Activated naive CD8-positive, alpha-beta T cell treated with anti-CD3 and anti-CD28 coated beads, Interleukin-2, amount 50 U/mL, for 24 hours (primary cell): ENCODE measurements around the gene TFAP2A.

ENCODE experiments used
- ATAC-seq: fragments of 150-1000 bp; cut with Tn5 transposase; one replicate; pipeline ENCODE4 v1.10.0; 2021
- DNase-seq: peaks from one replicate; pipeline ENCODE4 v3.0.0; 2021
- H3K27ac Mint-ChIP-seq: one replicate; pipeline ENCODE4 v1.8.0; 2021; ENCODE audit warnings: mild to moderate bottlenecking, mixed read lengths
- H3K27me3 Mint-ChIP-seq: one replicate; pipeline ENCODE4 v1.8.0; 2021; ENCODE audit warnings: mixed read lengths
- H3K36me3 Mint-ChIP-seq: one replicate; pipeline ENCODE4 v1.8.0; 2021; ENCODE audit warnings: low read depth, mixed read lengths
- H3K4me1 Mint-ChIP-seq: one replicate; pipeline ENCODE4 v1.8.0; 2021; ENCODE audit warnings: mixed read lengths
- H3K4me3 Mint-ChIP-seq: one replicate; pipeline ENCODE4 v1.8.0; 2021; ENCODE audit warnings: mild to moderate bottlenecking, moderate library complexity, mixed read lengths
- H3K9me3 Mint-ChIP-seq: one replicate; pipeline ENCODE4 v1.8.0; 2021; ENCODE audit warnings: mixed read lengths

TFAP2A gene

GRCh38 chr6:10411971-10412460 is 2.9 kb downstream of the TFAP2A start:
- H3K27me3 Mint-ChIP-seq = peaks cover 90% of the 10 kb centered on the region
- peaks cover 46% of the 10 kb centered on the region for H3K4me1 Mint-ChIP-seq
- ATAC-seq = peak; percentile 69
- H3K4me3 Mint-ChIP-seq = peak overlapping the region; percentile 83
- peaks cover 17% of the 10 kb centered on the region for H3K9me3 Mint-ChIP-seq
- peak overlapping the region; percentile 76 for H3K27ac Mint-ChIP-seq
- peaks cover 19% of the 10 kb centered on the region for H3K36me3 Mint-ChIP-seq
- DNase-seq = peak; percentile 35

- Mint-ChIP-seq H3K36me3 (peaks cover 19% of the 10 kb centered on the region), H3K9me3 (peaks cover 17% of the 10 kb centered on the region), H3K27me3 (peaks cover 89% of the 10 kb centered on the region), H3K4me1 (peaks cover 45% of the 10 kb centered on the region), H3K27ac (peak overlapping the region; percentile 76), H3K4me3 (peak overlapping the region; percentile 83)
- DNase-seq (no peak), ATAC-seq (no peak)
Observed at GRCh38 chr6:10411131-10411970, 3.5 kb downstream of the TFAP2A start.

GRCh38 chr6:10410207-10411050 is 4.4 kb downstream of the TFAP2A start:
- Mint-ChIP-seq H3K4me3 (peak overlapping the region; percentile 51), H3K27me3 (peaks cover 87% of the 10 kb centered on the region), H3K36me3 (peaks cover 21% of the 10 kb centered on the region), H3K4me1 (peaks cover 43% of the 10 kb centered on the region), H3K9me3 (peaks cover 25% of the 10 kb centered on the region), H3K27ac (peak overlapping the region; percentile 6)
- ATAC-seq (no peak), DNase-seq (no peak)

- Mint-ChIP-seq H3K36me3 (peaks cover 23% of the 10 kb centered on the region), H3K27ac (peak overlapping the region; percentile 28)
Observed at GRCh38 chr6:10409731-10410206, 5.1 kb downstream of the TFAP2A start.

GRCh38 chr6:10409233-10409721 is 5.6 kb downstream of the TFAP2A start:
- DNase-seq (no peak), ATAC-seq (no peak)
- Mint-ChIP-seq H3K36me3 (peaks cover 24% of the 10 kb centered on the region), H3K4me1 (peaks cover 43% of the 10 kb centered on the region), H3K9me3 (peaks cover 28% of the 10 kb centered on the region), H3K27me3 (peaks cover 82% of the 10 kb centered on the region), H3K4me3 (no peak overlapping the region), H3K27ac (peak overlapping the region; percentile 28)

More at GRCh38 chr6:10409731-10410206, 5.1 kb downstream of the TFAP2A start:
- Mint-ChIP-seq H3K27me3 (peaks cover 85% of the 10 kb centered on the region), H3K4me3 (no peak overlapping the region), H3K4me1 (peaks cover 43% of the 10 kb centered on the region), H3K9me3 (peaks cover 28% of the 10 kb centered on the region)
- DNase-seq (no peak), ATAC-seq (no peak)

GRCh38 chr6:10408457-10408856 is 6.4 kb downstream of the TFAP2A start:
- H3K4me3 Mint-ChIP-seq = no peak overlapping the region
- H3K36me3 Mint-ChIP-seq = peaks cover 23% of the 10 kb centered on the region
- H3K9me3 Mint-ChIP-seq = peaks cover 28% of the 10 kb centered on the region
- no peak for DNase-seq
- H3K27ac Mint-ChIP-seq = no peak overlapping the region
- peaks cover 40% of the 10 kb centered on the region for H3K4me1 Mint-ChIP-seq
- no peak for ATAC-seq
- peaks cover 77% of the 10 kb centered on the region for H3K27me3 Mint-ChIP-seq

GRCh38 chr6:10407674-10408054 is 7.2 kb downstream of the TFAP2A start:
- H3K9me3 Mint-ChIP-seq = peaks cover 29% of the 10 kb centered on the region

GRCh38 chr6:10407018-10407673 is 7.7 kb downstream of the TFAP2A start:
- Mint-ChIP-seq H3K36me3 (peaks cover 22% of the 10 kb centered on the region), H3K27me3 (peaks cover 82% of the 10 kb centered on the region), H3K4me3 (no peak overlapping the region), H3K27ac (no peak overlapping the region), H3K9me3 (peaks cover 34% of the 10 kb centered on the region), H3K4me1 (peaks cover 38% of the 10 kb centered on the region)
- ATAC-seq = no peak
- no peak for DNase-seq

More at GRCh38 chr6:10407674-10408054, 7.2 kb downstream of the TFAP2A start:
- peaks cover 22% of the 10 kb centered on the region for H3K36me3 Mint-ChIP-seq
- peaks cover 78% of the 10 kb centered on the region for H3K27me3 Mint-ChIP-seq
- ATAC-seq (no peak), DNase-seq (no peak)
- H3K4me1 Mint-ChIP-seq = peaks cover 39% of the 10 kb centered on the region
- H3K4me3 Mint-ChIP-seq = no peak overlapping the region
- H3K27ac Mint-ChIP-seq = no peak overlapping the region

- Mint-ChIP-seq H3K4me1 (peaks cover 32% of the 10 kb centered on the region), H3K9me3 (peaks cover 40% of the 10 kb centered on the region), H3K27ac (no peak overlapping the region), H3K36me3 (peaks cover 22% of the 10 kb centered on the region), H3K27me3 (peaks cover 82% of the 10 kb centered on the region), H3K4me3 (no peak overlapping the region)
- DNase-seq (no peak), ATAC-seq (no peak)
Observed at GRCh38 chr6:10406556-10406955, 8.3 kb downstream of the TFAP2A start.

GRCh38 chr6:10405513-10405900 is 9.4 kb downstream of the TFAP2A start:
- peaks cover 15% of the 10 kb centered on the region for H3K36me3 Mint-ChIP-seq
- H3K9me3 Mint-ChIP-seq = peaks cover 40% of the 10 kb centered on the region
- H3K4me3 Mint-ChIP-seq = peak overlapping the region; percentile 77
- DNase-seq (no peak), ATAC-seq (no peak)
- H3K27ac Mint-ChIP-seq = no peak overlapping the region
- H3K4me1 Mint-ChIP-seq = peaks cover 26% of the 10 kb centered on the region
- peaks cover 78% of the 10 kb centered on the region for H3K27me3 Mint-ChIP-seq

- Mint-ChIP-seq H3K27me3 (peaks cover 78% of the 10 kb centered on the region), H3K36me3 (peaks cover 11% of the 10 kb centered on the region), H3K27ac (no peak overlapping the region), H3K4me3 (peak overlapping the region; percentile 77), H3K9me3 (peaks cover 42% of the 10 kb centered on the region), H3K4me1 (peaks cover 20% of the 10 kb centered on the region)
- DNase-seq (no peak), ATAC-seq (no peak)
Observed at GRCh38 chr6:10404799-10405512, 9.9 kb downstream of the TFAP2A start.

- H3K9me3 Mint-ChIP-seq = peaks cover 40% of the 10 kb centered on the region
- ATAC-seq (peak; percentile 98), DNase-seq (peak; percentile 85)
- H3K27ac Mint-ChIP-seq = peak overlapping the region; percentile 75
- H3K4me3 Mint-ChIP-seq = peak overlapping the region; percentile 77
- peaks cover 6% of the 10 kb centered on the region for H3K36me3 Mint-ChIP-seq
- peaks cover 78% of the 10 kb centered on the region for H3K27me3 Mint-ChIP-seq
- peaks cover 16% of the 10 kb centered on the region for H3K4me1 Mint-ChIP-seq
Observed at GRCh38 chr6:10404107-10404798, 10.6 kb downstream of the TFAP2A start.
